Measurements from ENCODE around the gene TMEM82. TPM values are rescaled to one million over a fixed set of nuclear protein-coding genes. Genes with fewer than 3 reads are reported as not detected.

Gene TMEM82
- total RNA-seq, 6 experiments from 2014 or later = 15.8 to 33.5 (median 19.1) TPM

- H3K9me3 ChIP-seq = no peaks in the 10 kb centered on the region
- intact Hi-C loops (cut with DNase I) = no loop called here
- peaks cover 0 to 3% (median 0%) of the 10 kb centered on the region in 4 donors for H3K4me1 ChIP-seq
- no peak for ATAC-seq
- no peaks in the 10 kb centered on the region for H3K36me3 ChIP-seq
- no peak for DNase-seq
- no peak for TF ChIP-seq POLR2A (IDR thresholded peaks at IDR 0.05)
- TF ChIP-seq CTCF (IDR thresholded peaks at IDR 0.05) = no peak
- WGBS (ENCODE audit: insufficient coverage, low coverage, low lambda C conversion rate, missing lambda C conversion rate) = 87% methylated on average over 4 of the region's 10 CpGs
- no peak overlapping the region for H3K27ac ChIP-seq
- no peak overlapping the region for H3K4me3 ChIP-seq
- H3K27me3 ChIP-seq = no peaks in the 10 kb centered on the region
These were observed 11.5 kb downstream of the TMEM82 start for GRCh38 chr1:15753776-15754175.

GRCh38 chr1:15755021-15755645, 12.8 kb downstream of the TMEM82 start:
- DNase-seq (no peak), ATAC-seq (no peak)
- Histone ChIP-seq H3K27ac (no peak overlapping the region), H3K4me3 (no peak overlapping the region), H3K27me3 (no peaks in the 10 kb centered on the region), H3K4me1 (peaks cover 0 to 6% (median 0%) of the 10 kb centered on the region in 4 donors), H3K36me3 (no peaks in the 10 kb centered on the region), H3K9me3 (no peaks in the 10 kb centered on the region)
- intact Hi-C loops (cut with DNase I) = no loop called here
- 75% methylated on average over 1 of the region's 2 CpGs for WGBS (ENCODE audit: insufficient coverage, low coverage, low lambda C conversion rate, missing lambda C conversion rate)
- no peak for TF ChIP-seq POLR2A (IDR thresholded peaks at IDR 0.05)
- TF ChIP-seq CTCF (IDR thresholded peaks at IDR 0.05) = no peak

GRCh38 chr1:15755646-15756040, 13.3 kb downstream of the TMEM82 start:
- WGBS (ENCODE audit: insufficient coverage, low coverage, low lambda C conversion rate, missing lambda C conversion rate) = 61% methylated on average over 3 of the region's 4 CpGs
- Histone ChIP-seq H3K36me3 (no peaks in the 10 kb centered on the region), H3K9me3 (no peaks in the 10 kb centered on the region), H3K4me3 (no peak overlapping the region), H3K27me3 (no peaks in the 10 kb centered on the region), H3K4me1 (peaks cover 0 to 6% (median 0%) of the 10 kb centered on the region in 4 donors), H3K27ac (no peak overlapping the region)
- intact Hi-C loops (cut with DNase I) = no loop called here
- DNase-seq (no peak), ATAC-seq (no peak)
- no peak for TF ChIP-seq POLR2A (IDR thresholded peaks at IDR 0.05)
- TF ChIP-seq CTCF (IDR thresholded peaks at IDR 0.05) = no peak

- ATAC-seq (peak; percentile 8 to 35 (median 24)), DNase-seq (no peak)
- peak; percentile 58 for TF ChIP-seq POLR2A (IDR thresholded peaks at IDR 0.05)
- TF ChIP-seq CTCF (IDR thresholded peaks at IDR 0.05) = no peak
- no peak overlapping the region for H3K27ac ChIP-seq
- H3K27me3 ChIP-seq = no peaks in the 10 kb centered on the region
- WGBS (ENCODE audit: insufficient coverage, low coverage, low lambda C conversion rate, missing lambda C conversion rate) = 58% methylated on average over 6 of the region's 21 CpGs
- no peaks in the 10 kb centered on the region for H3K36me3 ChIP-seq
- peaks cover 0 to 6% (median 0%) of the 10 kb centered on the region in 4 donors for H3K4me1 ChIP-seq
- intact Hi-C loops (cut with DNase I) = no loop called here
- H3K9me3 ChIP-seq = no peaks in the 10 kb centered on the region
- H3K4me3 ChIP-seq = no peak overlapping the region
These were observed 14.1 kb downstream of the TMEM82 start for GRCh38 chr1:15756143-15757015.

Measured in right lobe of liver (tissue), 6 donors.